A549 (cell line): ENCODE data around the gene HAUS8. TPM values are rescaled to one million over a fixed set of nuclear protein-coding genes. Genes with fewer than 3 reads are reported as not detected.
A peak's percentile ranks its signal among the peaks of the same experiment; 100 is the strongest.

Source experiments
- ATAC-seq, 2 experiments: fragments of 200-7000 bp in 1 of 2; fragments of >200 bp in 1 of 2; cut with Nextera tagmentation in 1 of 2; cut with Tn5 transposase in 1 of 2; 3 replicates each; pipeline versions ENCODE4 v1.8.0 to v1.9.1; 2018 to 2020; ENCODE audit warnings: mild to moderate bottlenecking in 1 of 2, moderate library complexity in 1 of 2
- CTCF ChIA-PET: fragments of 300-600 bp; sonication (Branson Sonifier 250); formaldehyde crosslinking; extraction: SDS; loops from one replicate; lab custom pipeline; 2021; ENCODE audit warnings: antibody characterized with exemption, inconsistent platforms; lab: Yijun Ruan, JAX
- POLR2A ChIA-PET: fragments of 350-600 bp; formaldehyde crosslinking; extraction: SDS; loops from one replicate; lab custom pipeline; 2021; ENCODE audit warnings: antibody characterized with exemption, inconsistent platforms; lab: Yijun Ruan, JAX
- DNase-seq, 2 experiments: peaks; one replicate each; pipeline versions ENCODE4 v3.0.0 to v3.0.0-alpha.2; 2011 to 2016; ENCODE audit warnings: low read depth in 1 of 2, low spot score in 1 of 2
- FAIRE-seq: peaks from 2 replicates; lab custom pipeline; 2011; peaks lifted over from hg19 to GRCh38; lab: Jason Lieb, UNC
- H3K27ac ChIP-seq, 2 experiments: fragments of >200 bp; sonication (Bioruptor Twin); formaldehyde crosslinking; 3 replicates each; pipeline ENCODE4 v1.5.1; 2016 to 2017
- H3K4me1 ChIP-seq: fragments of >200 bp; sonication (Bioruptor Twin); formaldehyde crosslinking; 3 replicates; pipeline ENCODE4 v1.6.1; 2016
- H3K4me2 ChIP-seq: fragments of >200 bp; sonication (Bioruptor Twin); formaldehyde crosslinking; 3 replicates; pipeline ENCODE4 v1.6.1; 2016
- H3K4me3 ChIP-seq: fragments of >200 bp; sonication (Bioruptor Twin); formaldehyde crosslinking; 3 replicates; pipeline ENCODE4 v1.5.1; 2016
- H3K9me3 ChIP-seq: fragments of >200 bp; sonication (Bioruptor Twin); formaldehyde crosslinking; 3 replicates; pipeline ENCODE4 v1.6.1; 2016
- BHLHE40 ChIP-seq: IDR thresholded peaks from 2 replicates; pipeline ENCODE4 v1.6.1; 2012; ENCODE audit warnings: low read depth, low read length, inconsistent platforms
- CEBPB ChIP-seq, 2 experiments: fragments of >200 bp in 1 of 2; sonication (Bioruptor Twin) in 1 of 2; formaldehyde crosslinking in 1 of 2; IDR thresholded peaks; 2 replicates each; pipeline ENCODE4 v1.6.1; 2012 to 2016
- EHMT2 ChIP-seq: fragments of 200-600 bp; sonication (generic); IDR thresholded peaks from 2 replicates; pipeline ENCODE4 v1.6.1; 2016; ENCODE audit warnings: antibody characterized with exemption, low read depth, mild to moderate bottlenecking, moderate library complexity
- EP300 ChIP-seq, 2 experiments: fragments of >200 bp; sonication (Bioruptor Twin); formaldehyde crosslinking; IDR thresholded peaks; 2 replicates in 1 of 2; 3 replicates in 1 of 2; pipeline ENCODE4 v1.6.1; 2016 to 2017
- ESRRA ChIP-seq: fragments of 150-350 bp; IDR thresholded peaks from 2 replicates; pipeline ENCODE4 v1.6.1; 2014; ENCODE audit warnings: mild to moderate bottlenecking, low read length, borderline replicate concordance
- HEYL ChIP-seq: fragments of 250-450 bp; sonication (Bioruptor Pico); IDR thresholded peaks from 2 replicates; pipeline ENCODE4 v1.8.0; 2021; ENCODE audit warnings: mild to moderate bottlenecking, moderate library complexity
- HMGXB4 ChIP-seq: fragments of 250-450 bp; sonication (Bioruptor Pico); IDR thresholded peaks from 2 replicates; pipeline ENCODE4 v1.5.0; 2021; ENCODE audit warnings: mild to moderate bottlenecking, moderate library complexity, borderline replicate concordance
- HOXB13 ChIP-seq: fragments of 250-450 bp; sonication (Bioruptor Pico); IDR thresholded peaks from 2 replicates; pipeline ENCODE4 v1.5.0; 2020; ENCODE audit warnings: low read depth, mild to moderate bottlenecking, moderate library complexity
- JUNB ChIP-seq: fragments of >200 bp; sonication (Bioruptor Twin); formaldehyde crosslinking; IDR thresholded peaks from 2 replicates; pipeline ENCODE4 v1.6.1; 2016
- KDM5A ChIP-seq: fragments of 200-600 bp; sonication (generic); IDR thresholded peaks from 2 replicates; pipeline ENCODE4 v1.6.1; 2016; ENCODE audit warnings: antibody characterized with exemption, mild to moderate bottlenecking
- MAFK ChIP-seq: fragments of 450-650 bp; IDR thresholded peaks from 2 replicates; pipeline ENCODE4 v1.6.1; 2014; ENCODE audit not compliant: partially characterized antibody
- MYC ChIP-seq: IDR thresholded peaks from 2 replicates; pipeline ENCODE4 v1.6.1; 2012; ENCODE audit warnings: mild to moderate bottlenecking, inconsistent platforms, low read length, improper control_type of control experiment, borderline replicate concordance
- NFE2L2 ChIP-seq: fragments of 150-350 bp; conservative IDR thresholded peaks from 2 replicates; pipeline ENCODE4 v1.6.1; 2014; ENCODE audit warnings: low read length
- NPAS2 ChIP-seq: fragments of 250-450 bp; sonication (Bioruptor Pico); IDR thresholded peaks from 2 replicates; pipeline ENCODE4 v1.8.0; 2022; ENCODE audit warnings: mild to moderate bottlenecking, moderate library complexity, borderline replicate concordance
- RNF2 ChIP-seq: fragments of 200-600 bp; sonication (generic); IDR thresholded peaks from 2 replicates; pipeline ENCODE4 v1.6.1; 2016; ENCODE audit warnings: low read depth, mild to moderate bottlenecking, antibody characterized with exemption, moderate library complexity, borderline replicate concordance
- ZC3H11A ChIP-seq: fragments of 450-650 bp; IDR thresholded peaks from 2 replicates; pipeline ENCODE4 v1.6.1; 2014; ENCODE audit warnings: antibody characterized with exemption, mild to moderate bottlenecking
- ZNF302 ChIP-seq: fragments of 250-450 bp; sonication (Bioruptor Pico); IDR thresholded peaks from 2 replicates; pipeline ENCODE4 v1.9.0; 2021; ENCODE audit warnings: inconsistent platforms, mild to moderate bottlenecking, moderate library complexity
- ZSCAN20 ChIP-seq: fragments of 250-450 bp; sonication (Bioruptor Pico); IDR thresholded peaks from 2 replicates; pipeline ENCODE4 v1.8.0; 2022; ENCODE audit warnings: mild to moderate bottlenecking, moderate library complexity
- WGBS: methylation state at CpG from one replicate; pipeline ENCODE4 v1.1.6; 2017; ENCODE audit errors: missing lambda C conversion rate; 5-methylcytosine and 5-hydroxymethylcytosine counted together
- polyA plus RNA-seq, 4 experiments: library from polyadenylated mRNA; depleted of rRNA in 3 of 4; stranded (reverse); fragments of >200 nt; fragmentation: RNase III in 1 of 4; extraction: RNeasy Plus Mini Kit Qiagen cat#74134 plus additional on column Dnase treatment in 1 of 4; gene quantifications; 2 replicates in 3 of 4; 3 replicates in 1 of 4; pipeline ENCODE4 v1.2.3, GENCODE V29; 2011 to 2017

HAUS8 gene
- polyA plus RNA-seq, 2 of the 4 experiments (the other 2 are of a cell fraction): 15.1 to 16.2 TPM

- TF ChIP-seq ZNF302 (CRISPR knock-in tag) (no peak), CEBPB (IDR thresholded peaks at IDR 0.05) (0 out of 4 replicates have a peak, but pooled peaks of 1 of the 2 experiments have one; percentile 16), HMGXB4 (CRISPR knock-in tag) (no peak), KDM5A (no peak), MYC (no peak)
- Histone ChIP-seq H3K4me2 (peak overlapping the region; percentile 96; the same call in 2 of the 3 replicates), H3K9me3 (no peaks in the 10 kb centered on the region), H3K4me1 (peaks cover 40% of the 10 kb centered on the region), H3K27ac (peak overlapping the region in 1 of 2 experiments; percentile 94; a peak in 3 of 6 replicates), H3K4me3 (no peak overlapping the region)
- no peak for ATAC-seq
- no peak for DNase-seq
- FAIRE-seq: no peak
- ChIA-PET CTCF (interaction anchor here (1.9 kb wide), 1 partner anchor 9 kb away, joined by 5 read pairs; no protein-coding TSS in a partner anchor), POLR2A (no interaction called here)
- WGBS: 90% methylated on average over 16 of the region's 19 CpGs
These were observed 3.0 kb upstream of the HAUS8 start for GRCh38 chr19:17078036-17078919.

- Histone ChIP-seq H3K4me1 (peaks cover 40% of the 10 kb centered on the region), H3K4me2 (peak overlapping the region; percentile 95), H3K9me3 (no peaks in the 10 kb centered on the region), H3K27ac (peak overlapping the region in 1 of 2 experiments; percentile 99; a peak in 2 of 6 replicates), H3K4me3 (no peak overlapping the region)
- TF ChIP-seq MAFK: peak; percentile 34
- TF ChIP-seq EHMT2: no peak
- POLR2A ChIA-PET: no interaction called here
- CTCF ChIA-PET: interaction anchor here (1.9 kb wide), 1 partner anchor 9 kb away, joined by 5 read pairs; no protein-coding TSS in a partner anchor
- 95% methylated on average over 17 of the region's 17 CpGs for WGBS
- no peak for ATAC-seq
- no peak for DNase-seq
- no peak for FAIRE-seq
These were observed 2.3 kb upstream of the HAUS8 start for GRCh38 chr19:17077447-17078028.

- Histone ChIP-seq H3K4me1 (peaks cover 40% of the 10 kb centered on the region), H3K27ac (peak overlapping the region; percentile 88 to 99; a peak in 5 of 6 replicates), H3K4me2 (peak overlapping the region; percentile 95), H3K9me3 (no peaks in the 10 kb centered on the region), H3K4me3 (peak overlapping the region; percentile 93)
- ChIA-PET POLR2A (interaction anchor here (1.7 kb wide), 1 partner anchor 139 kb away, joined by 4 read pairs; no protein-coding TSS in a partner anchor), CTCF (interaction anchor here (1.0 to 1.9 kb wide), 3 partner anchors 8 to 216 kb away, joined by 3 to 5 read pairs (median 4); no protein-coding TSS in a partner anchor)
- ATAC-seq: no peak
- TF ChIP-seq JUNB (no peak), ESRRA (no peak), HOXB13 (CRISPR knock-in tag) (no peak), ZSCAN20 (CRISPR knock-in tag) (no peak), MYC (no peak), HEYL (CRISPR knock-in tag) (no peak), ZC3H11A (no peak), BHLHE40 (no peak), EP300 (IDR thresholded peaks at IDR 0.05) (no peak), NPAS2 (no peak), ZNF302 (CRISPR knock-in tag) (no peak), NFE2L2 (no peak), RNF2 (no peak)
- DNase-seq: no peak
- 27% methylated on average over 8 of the region's 12 CpGs for WGBS
- no peak for FAIRE-seq
These were observed 1.3 kb upstream of the HAUS8 start for GRCh38 chr19:17076543-17076991.
